GM12874 (cell line): ENCODE measurements around the gene SMTNL2.
A peak's percentile ranks its signal among the peaks of the same experiment; 100 is the strongest.

Source experiments
- TF ChIP-seq, protein P1 (sequence below): IDR thresholded peaks from 2 replicates; pipeline ENCODE4 v1.5.1; 2011; ENCODE audit warnings: low read depth, mild to moderate bottlenecking, control low read depth, low read length, moderate library complexity; ENCODE audit not compliant: insufficient read depth

The SMTNL2 gene

DNA sequence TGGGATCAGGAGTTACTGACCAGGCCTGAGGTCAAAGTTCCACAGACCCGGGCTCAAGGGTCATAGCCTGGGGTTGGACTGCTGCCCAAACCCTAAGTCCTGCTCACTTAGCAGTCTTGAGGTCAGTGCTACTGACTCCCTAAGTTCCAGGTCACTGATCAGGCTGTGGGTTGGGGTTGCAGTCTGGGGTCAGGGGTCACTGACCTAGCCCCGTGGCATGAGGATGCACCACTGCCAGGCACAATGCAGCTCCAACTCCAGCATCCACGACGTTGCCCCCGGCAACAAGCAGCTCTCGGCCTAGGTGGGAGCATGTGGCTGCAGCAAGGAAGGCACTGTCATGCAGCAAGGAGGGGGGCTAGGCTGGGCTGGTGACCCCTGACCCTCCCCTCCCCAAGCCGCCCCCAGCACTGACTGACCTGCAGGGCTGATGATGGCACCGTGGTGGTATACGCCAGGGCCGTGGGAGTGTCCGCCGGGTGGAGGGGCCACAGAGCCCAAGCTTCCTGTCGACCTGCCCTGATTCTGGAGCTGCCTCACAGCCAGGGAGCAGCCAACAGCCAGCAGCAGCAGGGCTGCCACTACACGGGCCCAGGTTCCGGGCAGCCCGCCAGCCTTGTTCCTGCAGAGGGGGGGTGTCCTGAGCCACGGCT lies 25.1 kb upstream of the SMTNL2 start:
- TF ChIP-seq, protein P1, sequence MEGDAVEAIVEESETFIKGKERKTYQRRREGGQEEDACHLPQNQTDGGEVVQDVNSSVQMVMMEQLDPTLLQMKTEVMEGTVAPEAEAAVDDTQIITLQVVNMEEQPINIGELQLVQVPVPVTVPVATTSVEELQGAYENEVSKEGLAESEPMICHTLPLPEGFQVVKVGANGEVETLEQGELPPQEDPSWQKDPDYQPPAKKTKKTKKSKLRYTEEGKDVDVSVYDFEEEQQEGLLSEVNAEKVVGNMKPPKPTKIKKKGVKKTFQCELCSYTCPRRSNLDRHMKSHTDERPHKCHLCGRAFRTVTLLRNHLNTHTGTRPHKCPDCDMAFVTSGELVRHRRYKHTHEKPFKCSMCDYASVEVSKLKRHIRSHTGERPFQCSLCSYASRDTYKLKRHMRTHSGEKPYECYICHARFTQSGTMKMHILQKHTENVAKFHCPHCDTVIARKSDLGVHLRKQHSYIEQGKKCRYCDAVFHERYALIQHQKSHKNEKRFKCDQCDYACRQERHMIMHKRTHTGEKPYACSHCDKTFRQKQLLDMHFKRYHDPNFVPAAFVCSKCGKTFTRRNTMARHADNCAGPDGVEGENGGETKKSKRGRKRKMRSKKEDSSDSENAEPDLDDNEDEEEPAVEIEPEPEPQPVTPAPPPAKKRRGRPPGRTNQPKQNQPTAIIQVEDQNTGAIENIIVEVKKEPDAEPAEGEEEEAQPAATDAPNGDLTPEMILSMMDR: no peak

DNA sequence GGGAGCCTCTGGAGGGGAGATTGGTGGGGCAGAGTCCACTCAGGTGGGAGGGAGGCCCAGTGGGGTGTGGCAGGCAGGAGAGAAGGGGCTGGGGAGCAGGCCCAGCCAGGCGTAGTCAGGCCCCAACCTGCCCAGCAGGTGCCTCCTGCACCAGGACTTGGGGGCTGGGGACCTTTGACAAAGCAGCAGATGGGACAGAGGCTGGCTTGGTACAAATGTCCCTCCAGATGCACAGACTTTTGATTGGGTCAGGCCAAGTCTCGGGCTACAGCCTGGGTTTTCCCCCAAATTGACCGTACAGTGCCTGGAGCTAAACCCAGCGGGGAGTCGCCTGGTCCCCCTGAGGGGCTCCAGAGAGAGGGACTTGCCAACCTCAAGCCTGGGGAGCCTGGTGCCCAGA lies 24.4 kb upstream of the SMTNL2 start:
- TF ChIP-seq, protein P1: no peak

DNA sequence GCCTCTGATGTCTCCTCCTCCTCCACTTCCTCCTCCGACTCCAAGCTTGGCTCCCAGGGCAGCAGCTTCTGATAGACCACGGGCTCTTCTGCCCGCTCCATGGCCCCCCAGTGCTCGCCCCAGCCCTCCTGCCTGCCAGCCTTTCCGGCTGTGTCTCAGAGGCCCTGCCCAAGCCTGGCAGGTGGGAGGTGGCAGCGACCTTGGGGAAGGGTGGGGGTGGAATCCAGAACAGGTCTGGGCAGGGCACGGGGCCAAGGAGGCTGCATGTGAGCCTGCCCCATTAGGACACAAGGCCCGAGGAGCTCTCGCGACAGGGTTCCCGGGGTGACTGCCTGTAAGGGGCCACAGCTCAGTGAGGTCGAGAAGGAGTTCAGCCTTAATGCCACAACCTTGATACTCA lies 23.9 kb upstream of the SMTNL2 start, which contains the start of gene GGT6:
Gene GGT6 (minus strand): TSS at position 157 of the 400 bp plus-strand sequence. CDS start 56 bp downstream, at position 101.
- TF ChIP-seq, protein P1: no peak

DNA sequence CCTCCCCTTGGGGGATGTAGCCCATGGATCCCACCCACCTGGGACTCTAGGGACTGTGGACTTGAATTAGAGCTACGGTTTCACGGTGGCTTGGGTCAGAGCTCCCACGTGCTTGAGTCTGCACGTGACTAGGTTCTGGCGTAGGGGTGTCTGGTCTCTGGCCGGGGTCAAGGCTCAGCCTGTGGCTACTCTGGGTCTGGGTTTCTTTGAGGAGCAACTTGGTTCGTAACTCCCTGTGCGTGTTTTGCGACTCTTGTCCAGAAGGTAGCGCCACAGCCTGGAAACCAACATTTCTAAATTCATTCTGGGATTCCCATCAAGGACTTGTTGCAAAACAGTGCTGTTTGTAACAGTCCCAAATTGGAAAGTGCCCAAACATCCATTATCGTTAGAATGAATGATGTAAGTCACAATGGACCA lies 23.5 kb upstream of the SMTNL2 start:
- TF ChIP-seq, protein P1: no peak

DNA sequence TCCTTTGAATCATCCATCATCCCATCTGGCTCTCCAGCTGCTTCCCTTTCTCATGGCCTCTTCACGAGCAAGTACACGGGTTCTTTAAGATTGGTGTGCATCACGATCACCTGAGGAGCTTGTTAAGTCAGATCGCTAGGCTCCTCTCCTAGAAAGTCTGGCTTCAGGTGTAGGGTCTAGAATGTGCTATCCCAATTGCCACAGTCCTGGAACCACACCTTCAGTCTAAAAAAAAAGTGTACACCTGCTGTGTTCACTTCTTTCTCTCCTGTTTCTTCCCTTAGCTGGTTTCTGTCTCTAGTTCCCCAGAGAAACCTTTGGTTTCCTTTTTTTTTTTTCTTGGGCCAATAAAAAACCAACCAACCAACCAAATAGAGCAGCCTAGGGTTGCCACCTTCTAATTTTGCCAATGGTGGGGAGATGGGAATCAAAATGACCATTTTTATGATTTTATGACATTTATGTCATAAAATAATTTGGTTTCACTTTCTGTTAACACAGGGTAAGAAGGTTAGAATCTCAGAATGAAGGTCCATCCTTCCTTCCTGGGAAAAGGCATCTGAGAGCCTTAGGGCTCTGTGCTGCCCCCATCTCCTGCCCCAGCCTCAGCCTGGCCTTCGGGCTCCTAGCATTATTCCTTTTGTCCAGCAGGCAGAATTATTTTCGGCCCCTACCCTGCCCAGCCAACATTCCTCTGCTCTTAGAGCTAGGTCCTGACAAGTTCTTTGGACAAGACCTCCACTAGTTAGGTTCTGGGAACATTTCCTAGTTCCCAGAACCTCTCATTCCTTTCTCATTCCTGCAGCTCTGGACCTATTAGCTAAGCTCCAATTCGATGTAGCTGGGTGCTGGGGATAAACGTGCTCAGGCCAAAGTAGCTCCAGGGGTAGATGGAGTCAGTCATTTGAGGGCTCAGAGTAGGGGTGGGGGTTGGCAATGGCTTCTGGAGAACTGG lies 22.0 kb upstream of the SMTNL2 start:
- TF ChIP-seq, protein P1: no peak

DNA sequence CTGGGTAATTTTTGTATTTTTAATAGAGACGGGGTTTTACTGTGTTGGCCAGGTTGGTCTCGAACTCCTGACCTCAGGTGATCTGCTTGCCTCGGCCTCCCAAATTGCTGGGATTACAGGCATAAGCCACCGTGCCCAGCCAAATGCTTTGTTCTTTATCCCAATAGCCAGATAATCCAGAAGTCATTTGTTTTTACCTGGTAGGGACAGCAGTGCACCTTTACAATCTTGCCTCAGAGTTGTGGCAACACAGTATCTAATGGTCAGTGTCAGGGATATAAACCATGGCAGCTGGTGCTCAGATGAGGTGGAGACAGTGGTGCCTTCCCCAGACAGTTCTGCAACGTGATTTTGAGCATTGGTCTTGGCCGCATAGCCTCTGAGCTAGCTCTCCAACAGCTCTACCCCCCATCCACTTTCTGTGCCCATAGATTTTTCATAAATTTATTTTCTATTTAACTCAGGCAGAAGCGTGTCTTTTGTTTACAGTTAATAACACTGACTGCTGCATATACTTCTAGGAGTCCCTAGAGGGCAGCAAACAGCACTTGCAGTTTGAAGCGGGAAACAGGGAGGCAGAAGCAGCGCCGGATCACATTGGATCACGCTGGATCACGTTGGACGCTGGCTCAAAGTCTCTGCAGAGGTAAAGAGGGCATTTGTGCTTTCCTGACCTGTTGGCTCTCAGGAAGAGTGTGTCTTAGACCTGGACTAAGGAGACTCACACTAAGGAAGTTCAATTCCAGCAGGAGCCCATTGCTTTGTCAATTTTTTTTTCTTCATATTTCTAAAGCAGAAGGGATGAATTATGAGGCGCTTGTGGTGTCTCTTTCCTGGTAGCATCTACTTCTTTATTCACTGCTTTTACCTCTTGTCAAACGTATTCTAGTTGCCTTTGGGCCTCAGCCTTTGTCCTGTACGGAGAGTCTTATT lies 18.9 kb upstream of the SMTNL2 start:
- TF ChIP-seq, protein P1: peak; percentile 82
